Thyroid gland (tissue), 4 donors: ENCODE results near the gene PLXNA4.

Experiments used
- CTCF ChIP-seq, 6 experiments: fragments of 200-600 bp in 3 of 6; fragments of 450-650 bp in 3 of 6; sonication (generic) in 3 of 6; IDR thresholded peaks; one replicate each; pipeline ENCODE4 v1.5.1; 2016 to 2019; ENCODE audit warnings: antibody characterized with exemption in 6 of 6, mild to moderate bottlenecking in 2 of 6, inconsistent platforms in 1 of 6, moderate library complexity in 1 of 6
- POLR2A ChIP-seq, 2 donors: fragments of 450-650 bp; IDR thresholded peaks; one replicate each; pipeline ENCODE4 v1.6.1; 2017; ENCODE audit warnings: antibody characterized with exemption in 2 of 2, mild to moderate bottlenecking in 2 of 2, moderate library complexity in 1 of 2

GRCh38 chr7:132181946-132182685 is 394.2 kb downstream of the PLXNA4 start:
- TF ChIP-seq CTCF (IDR thresholded peaks at IDR 0.05), result no peak
- no peak for TF ChIP-seq POLR2A (IDR thresholded peaks at IDR 0.05)
